Right renal cortex interstitium (tissue), 3 donors: ENCODE measurements around the gene KRT33A. TPM values are rescaled to one million over a fixed set of nuclear protein-coding genes. Genes with fewer than 3 reads are reported as not detected.
"Not testable (repeated sequence)": the region's sequence is repeated elsewhere in the genome, so short reads cannot be mapped to it uniquely, and the experiment has no call there.

Source experiments
- DNase-seq, 3 donors: peaks; one replicate each; pipeline ENCODE4 v3.0.0-alpha.2; 2013; ENCODE audit warnings: low read depth in 3 of 3, low spot score in 2 of 3
- polyA plus RNA-seq, 3 donors: library from polyadenylated mRNA; unstranded; fragments of 120-200 nt; gene quantifications; one replicate each; pipeline ENCODE4 v1.2.1, GENCODE V29; 2013; ENCODE audit not compliant: insufficient read length in 3 of 3

Gene KRT33A
- polyA plus RNA-seq = not detected

DNA sequence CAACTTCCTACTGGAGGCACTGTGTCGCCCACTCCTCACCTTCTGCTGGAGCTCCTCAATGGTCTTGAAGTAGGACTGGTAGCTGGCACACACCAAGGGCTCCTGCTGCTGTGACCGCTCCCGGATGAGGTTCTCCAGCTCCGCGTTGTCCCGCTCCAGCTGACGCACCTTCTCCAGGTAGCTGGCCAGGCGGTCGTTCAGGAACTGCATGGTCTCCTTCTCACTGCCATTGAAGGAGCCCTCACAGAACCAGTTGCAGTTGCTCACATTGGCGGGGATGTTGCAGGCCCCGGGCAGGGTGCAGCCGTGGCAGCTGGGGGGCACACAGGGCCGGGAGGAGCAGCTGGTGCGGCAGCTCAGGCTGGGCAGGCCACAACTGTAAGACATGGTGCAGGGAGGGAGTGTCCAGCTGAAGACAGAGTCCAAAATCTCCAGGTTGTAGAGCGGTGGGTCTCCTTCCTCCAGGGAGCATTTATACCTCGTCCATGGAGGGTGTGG, at the start of gene KRT33A:
Gene KRT33A, minus strand, starts transcription at position 448 of the 498 bp plus-strand sequence. Its CDS starts 61 bp downstream, at position 387.
- DNase-seq = not testable (repeated sequence)

DNA sequence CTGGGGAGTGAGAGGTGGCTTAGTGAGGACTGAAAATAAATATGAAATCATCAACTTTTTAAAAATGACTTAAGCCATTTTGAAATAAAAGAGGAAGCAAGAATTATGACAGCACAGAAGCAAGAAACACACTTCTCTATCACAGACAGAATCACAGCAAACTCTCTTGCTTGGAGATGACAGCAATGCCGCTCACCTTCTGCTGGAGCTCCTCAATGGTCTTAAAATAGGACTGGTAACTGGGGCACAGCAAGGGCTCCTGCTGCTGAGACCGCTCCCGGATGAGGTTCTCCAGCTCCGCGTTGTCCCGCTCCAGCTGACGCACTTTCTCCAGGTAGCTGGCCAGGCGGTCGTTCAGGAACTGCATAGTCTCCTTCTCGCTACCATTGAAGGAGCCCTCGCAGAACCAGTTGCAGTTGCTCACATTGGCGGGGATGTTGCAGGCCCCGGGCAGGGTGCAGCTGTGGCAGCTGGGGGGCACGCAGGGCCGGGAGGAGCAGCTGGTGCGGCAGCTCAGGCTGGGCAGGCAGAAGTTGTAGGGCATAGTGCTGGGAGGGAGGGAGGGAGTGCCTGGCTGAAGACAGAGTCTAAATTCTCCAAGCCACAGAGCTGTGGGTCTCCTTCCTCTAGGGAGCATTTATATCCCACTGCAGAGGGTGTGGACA, 46.5 kb upstream of the KRT33A start, which contains the start of gene KRT31:
Gene KRT31, minus strand, starts transcription at position 613 of the 665 bp plus-strand sequence. Its CDS starts 69 bp downstream, at position 544.
- DNase-seq = no peak

- no peak for DNase-seq
Measured at GRCh38 chr17:41396340-41396739, 45.7 kb upstream of the KRT33A start.

GRCh38 chr17:41395611-41396010, 45.0 kb upstream of the KRT33A start:
- no peak for DNase-seq

DNA sequence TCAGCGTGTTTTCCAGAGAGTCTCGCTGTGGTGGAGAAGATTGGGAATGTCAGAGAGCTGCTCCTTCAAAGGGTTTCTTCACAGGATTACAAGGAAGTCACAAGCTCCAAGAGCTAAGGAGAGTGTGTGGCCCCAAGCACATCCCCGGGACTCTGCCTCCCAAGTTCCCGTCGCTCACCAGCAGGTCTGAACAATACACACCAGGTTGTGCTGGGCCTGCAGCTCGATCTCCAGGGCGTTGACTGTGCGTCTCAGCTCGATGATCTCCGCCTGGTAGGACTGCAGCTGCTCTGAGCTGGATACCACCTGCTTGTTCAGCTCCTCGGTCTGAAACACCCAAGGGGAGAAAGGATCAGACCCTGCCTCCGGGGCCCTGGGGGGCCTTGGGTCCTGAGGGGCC, 44.4 kb upstream of the KRT33A start:
- DNase-seq = not testable (repeated sequence)

DNA sequence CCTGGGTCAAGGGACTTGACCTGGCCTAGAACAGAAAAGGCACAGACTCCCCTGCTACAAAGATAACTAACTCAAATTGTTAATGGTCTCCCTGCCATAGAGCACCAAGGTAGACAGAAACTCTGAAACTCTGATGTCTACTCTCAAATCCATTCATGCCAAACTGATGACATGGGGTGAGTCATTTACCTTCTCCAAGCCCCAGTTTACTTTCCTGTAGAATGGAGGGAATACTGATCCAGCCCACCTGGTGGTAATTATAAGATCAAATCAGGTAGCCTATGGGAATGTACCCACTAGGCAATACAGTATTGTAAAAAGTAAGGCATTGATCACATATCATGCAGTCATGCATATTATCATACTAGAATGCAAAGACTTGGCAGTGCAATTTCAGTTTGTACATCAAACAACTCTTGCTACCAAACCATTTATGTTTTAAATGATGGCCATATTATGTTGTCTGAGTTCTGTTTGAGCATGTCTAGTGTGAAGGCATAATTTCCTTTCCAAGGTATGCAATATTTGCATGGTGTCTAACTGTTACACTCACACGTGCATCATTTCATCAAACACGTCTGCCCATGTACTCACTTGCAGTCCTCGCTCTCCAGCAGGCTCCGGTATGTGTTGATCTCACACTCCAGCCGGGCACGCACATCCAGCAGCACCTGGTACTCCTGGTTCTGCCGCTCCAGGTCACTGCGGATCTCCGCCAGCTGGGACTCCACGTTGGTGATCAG, 43.8 kb upstream of the KRT33A start:
- DNase-seq = no peak

GRCh38 chr17:41393826-41394225, 43.2 kb upstream of the KRT33A start:
- no peak for DNase-seq

DNA sequence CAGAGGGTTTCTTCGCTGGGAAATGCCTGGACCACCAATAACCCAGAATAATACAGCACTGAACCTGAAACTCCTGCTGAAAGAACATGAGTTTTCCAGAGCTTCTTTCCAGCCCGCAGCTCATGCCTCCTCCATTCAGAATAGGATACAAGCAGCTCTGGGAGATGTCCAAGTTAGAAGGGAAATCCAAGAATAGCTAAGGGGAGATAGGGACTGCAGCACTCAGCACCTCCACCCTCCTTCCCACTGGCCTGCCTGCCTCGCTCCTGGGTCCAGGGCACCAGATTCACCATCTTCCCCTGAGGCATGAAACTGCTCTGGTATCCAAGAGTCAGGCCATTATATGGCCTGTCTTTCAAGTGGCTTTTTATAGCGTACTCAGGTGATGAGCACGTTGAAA, 42.7 kb upstream of the KRT33A start:
- DNase-seq = no peak

DNA sequence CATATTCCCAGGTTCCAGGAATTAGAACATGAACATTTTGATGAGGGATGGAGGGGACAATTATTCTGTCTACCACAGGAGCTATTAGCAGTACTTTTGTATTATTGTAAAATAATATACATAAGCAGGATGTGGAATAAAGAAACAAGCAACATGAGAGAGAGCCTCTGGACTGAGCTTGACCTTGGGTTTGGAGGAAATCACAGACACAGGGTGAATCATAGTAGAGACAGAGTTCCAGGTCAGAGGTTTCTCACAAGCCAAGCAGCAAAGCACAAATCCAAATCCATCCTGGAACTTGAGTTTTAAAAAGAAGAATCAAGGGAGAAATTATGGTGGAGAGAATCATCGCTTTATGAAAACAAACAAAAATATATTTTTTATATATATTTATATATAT, 41.6 kb upstream of the KRT33A start:
- DNase-seq = no peak

GRCh38 chr17:41391535-41391934, 40.9 kb upstream of the KRT33A start:
- DNase-seq = no peak

DNA sequence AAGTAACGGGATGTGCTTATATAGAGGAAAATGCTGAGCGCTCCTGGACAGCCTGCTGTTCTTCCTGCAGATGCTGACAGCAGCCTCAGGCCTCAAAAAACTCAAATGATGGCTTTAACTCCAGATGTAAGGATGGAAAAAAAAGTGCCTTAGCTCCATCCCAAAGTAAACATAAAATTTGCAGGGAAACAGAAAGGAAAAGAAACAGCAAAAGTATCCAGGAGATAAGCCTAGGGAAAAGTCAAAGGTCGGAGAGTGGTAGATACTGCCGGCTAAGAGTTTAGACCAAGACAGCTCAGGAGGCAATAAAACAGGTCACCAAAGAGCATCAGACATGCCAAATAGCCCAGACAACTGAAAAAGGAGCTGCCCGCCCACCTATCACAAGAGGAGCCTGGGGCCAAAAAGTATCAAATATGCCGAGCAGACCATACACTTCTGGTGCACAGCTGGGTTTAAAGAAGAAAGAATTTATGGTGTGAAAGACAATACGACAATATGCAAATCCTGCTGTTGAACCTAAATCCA, 39.8 kb upstream of the KRT33A start:
- no peak for DNase-seq

- no peak for DNase-seq
Measured at GRCh38 chr17:41387670-41388069, 37.0 kb upstream of the KRT33A start.

- DNase-seq = no peak
Measured at GRCh38 chr17:41386227-41386626, 35.6 kb upstream of the KRT33A start.

DNA sequence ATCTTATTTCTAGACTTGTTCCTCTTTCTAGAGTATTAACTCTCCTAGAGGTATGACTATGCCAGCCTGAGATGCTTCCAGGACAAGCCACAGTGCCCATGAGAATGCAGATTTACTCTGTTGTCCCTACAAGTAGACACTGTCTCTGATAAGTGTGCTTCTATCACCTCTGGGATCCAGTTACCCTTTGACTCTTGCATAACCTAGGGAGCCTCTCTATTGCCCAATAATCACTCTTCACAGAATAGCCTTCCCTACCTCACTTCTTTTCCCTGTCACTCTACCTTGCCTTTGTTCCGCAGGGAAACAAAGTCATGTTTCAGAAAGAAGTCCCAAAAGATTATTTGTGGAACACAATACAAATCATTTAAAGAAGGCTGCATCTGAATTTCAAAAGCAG, 33.1 kb upstream of the KRT33A start:
- no peak for DNase-seq

- no peak for DNase-seq
Measured at GRCh38 chr17:41382394-41382793, 31.8 kb upstream of the KRT33A start.

- DNase-seq = not testable (repeated sequence)
Measured at GRCh38 chr17:41381943-41382342, 31.3 kb upstream of the KRT33A start, which contains the start of gene KRT34. Gene KRT34 (minus strand): TSS chr17:41382306. CDS start chr17:41382246, 60 bp downstream.

GRCh38 chr17:41380091-41380490, 29.5 kb upstream of the KRT33A start:
- not testable (repeated sequence) for DNase-seq

- DNase-seq = no peak
Measured at GRCh38 chr17:41377546-41377945, 26.9 kb upstream of the KRT33A start.

DNA sequence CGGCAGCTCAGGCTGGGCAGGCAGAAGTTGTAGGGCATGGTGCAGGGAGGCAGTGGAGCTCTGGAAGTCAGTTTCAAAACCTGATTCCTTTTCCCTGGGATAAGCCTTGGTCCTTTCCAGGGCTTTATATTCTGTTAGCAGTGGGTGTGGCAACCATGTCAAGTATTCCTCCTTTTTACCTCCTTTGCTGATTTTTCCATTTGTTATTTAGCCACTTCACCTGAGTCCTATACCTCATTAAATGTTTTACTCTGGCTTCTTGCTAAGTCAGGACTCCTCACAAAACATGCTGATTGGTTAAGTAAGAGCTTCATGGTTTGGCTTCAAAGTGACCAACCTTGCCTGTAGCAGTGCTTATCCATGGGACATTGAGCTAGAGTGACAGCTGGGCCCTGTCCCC, 19.1 kb upstream of the KRT33A start, which contains the start of gene KRT33B:
Gene KRT33B, minus strand, starts transcription at position 101 of the 400 bp plus-strand sequence. Its CDS starts 63 bp downstream, at position 38.
- DNase-seq = no peak

DNA sequence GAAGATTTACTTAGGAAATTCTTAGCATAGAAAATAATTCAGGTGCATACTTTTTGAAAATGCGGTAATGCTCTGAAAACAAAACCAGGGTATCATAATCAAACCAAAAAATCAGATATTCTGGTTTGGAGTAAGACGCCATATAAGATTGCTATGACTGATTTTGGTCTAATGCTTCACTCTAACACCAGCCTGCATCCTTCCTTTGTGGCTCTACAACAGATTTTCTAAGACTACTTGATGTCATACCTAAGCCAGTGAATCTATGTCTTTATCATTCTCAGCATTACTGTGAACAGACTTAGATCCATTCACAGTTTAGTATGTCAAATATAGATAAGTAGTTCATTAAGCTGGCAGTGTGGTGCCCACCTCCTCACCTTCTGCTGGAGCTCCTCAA, 18.4 kb upstream of the KRT33A start:
- no peak for DNase-seq

GRCh38 chr17:41367426-41368075, 16.9 kb upstream of the KRT33A start:
- no peak for DNase-seq
